ENCODE measurements around the gene ASIC2. TPM values are rescaled to one million over a fixed set of nuclear protein-coding genes. Genes with fewer than 3 reads are reported as not detected.

ASIC2 gene
- total and polyA plus RNA-seq, 7 donors, result under 0.01 to 0.60 (median 0.19) TPM; not detected in 3

DNA sequence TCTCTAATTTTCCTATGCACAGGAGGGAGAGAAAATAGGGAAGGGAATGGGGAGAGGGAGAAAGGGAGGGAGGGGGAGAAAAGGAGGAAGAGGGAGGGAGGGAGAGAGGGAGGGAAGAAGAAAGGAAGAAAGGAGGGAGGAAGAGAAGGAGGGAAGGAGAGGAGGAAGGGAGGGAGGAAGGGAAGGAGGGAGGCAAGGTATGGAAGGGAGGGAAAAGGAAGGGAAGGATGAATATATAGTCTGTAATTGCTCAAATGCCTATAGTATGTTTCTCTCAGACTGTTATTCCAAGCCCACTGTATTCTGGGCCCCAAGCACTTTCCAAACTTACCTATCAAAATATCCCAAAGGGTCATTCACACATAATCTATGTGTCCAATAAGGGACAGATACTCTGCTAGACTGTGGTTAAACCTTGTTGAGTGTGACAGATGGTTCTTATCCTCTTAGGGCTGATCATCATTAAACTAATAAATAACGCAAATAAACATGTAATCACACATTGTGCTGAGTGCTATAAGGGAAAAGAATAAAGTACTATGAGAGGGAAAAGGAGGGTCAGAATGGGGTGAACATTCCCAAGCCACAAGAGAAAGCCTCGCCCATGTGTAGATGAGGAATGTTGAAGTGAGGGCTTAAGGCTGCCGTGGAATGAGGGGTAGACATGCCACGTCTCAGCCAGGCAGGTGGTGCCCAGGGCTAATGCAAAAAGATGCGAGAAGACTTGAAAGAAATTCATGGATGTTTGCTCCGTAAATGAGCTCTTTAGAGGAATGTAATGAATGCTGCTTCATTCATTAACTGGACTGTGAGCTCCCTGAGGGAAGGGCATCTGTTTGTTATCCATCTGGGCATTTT is 30.6 kb downstream of the ASIC2 start:
- H3K9me3 ChIP-seq, result no peaks in the 10 kb centered on the region
- WGBS, 2 donors, result 77 to 86% methylated on average over 6 of the region's 6 CpGs
- no peaks in the 10 kb centered on the region for H3K4me1 ChIP-seq
- peaks cover 0 to 18% (median 0%) of the 10 kb centered on the region in 3 donors for H3K27me3 ChIP-seq
- no peaks in the 10 kb centered on the region for H3K36me3 ChIP-seq
- no peak overlapping the region for H3K4me3 ChIP-seq
- no peak overlapping the region for H3K27ac ChIP-seq
- intact Hi-C loops (cut with DNase I), result no loop called here
- DNase-seq, result no peak
- no peak for TF ChIP-seq POLR2AphosphoS5 (IDR thresholded peaks at IDR 0.05)
- no peak for TF ChIP-seq CTCF (IDR thresholded peaks at IDR 0.05)
- no peak for TF ChIP-seq EP300 (IDR thresholded peaks at IDR 0.05)
- TF ChIP-seq POLR2A (IDR thresholded peaks at IDR 0.05), result no peak

- WGBS, 2 donors, result 79 to 81% methylated on average over 10 of the region's 10 CpGs
- peaks cover 0 to 23% (median 0%) of the 10 kb centered on the region in 3 donors for H3K27me3 ChIP-seq
- TF ChIP-seq EP300 (IDR thresholded peaks at IDR 0.05) (no peak), POLR2AphosphoS5 (IDR thresholded peaks at IDR 0.05) (no peak), CTCF (IDR thresholded peaks at IDR 0.05) (no peak), POLR2A (IDR thresholded peaks at IDR 0.05) (no peak)
- no peak overlapping the region for H3K27ac ChIP-seq
- no peaks in the 10 kb centered on the region for H3K9me3 ChIP-seq
- H3K4me1 ChIP-seq, result no peaks in the 10 kb centered on the region
- H3K4me3 ChIP-seq, result no peak overlapping the region
- DNase-seq, result no peak
- intact Hi-C loops (cut with DNase I), result no loop called here
- H3K36me3 ChIP-seq, result no peaks in the 10 kb centered on the region
Observed at GRCh38 chr17:33261820-33262219, 31.3 kb downstream of the ASIC2 start.

GRCh38 chr17:33260638-33261037 is 32.5 kb downstream of the ASIC2 start:
- TF ChIP-seq EP300 (IDR thresholded peaks at IDR 0.05), result no peak
- TF ChIP-seq POLR2AphosphoS5 (IDR thresholded peaks at IDR 0.05), result no peak
- TF ChIP-seq CTCF (IDR thresholded peaks at IDR 0.05), result no peak
- TF ChIP-seq POLR2A (IDR thresholded peaks at IDR 0.05), result no peak
- Histone ChIP-seq H3K36me3 (no peaks in the 10 kb centered on the region), H3K27ac (no peak overlapping the region), H3K4me3 (no peak overlapping the region), H3K9me3 (no peaks in the 10 kb centered on the region), H3K27me3 (peaks cover 0 to 25% (median 0%) of the 10 kb centered on the region in 3 donors), H3K4me1 (no peaks in the 10 kb centered on the region)
- intact Hi-C loops (cut with DNase I), result no loop called here
- DNase-seq, result no peak
- WGBS, 2 donors, result 11 to 35% methylated on average over 10 of the region's 10 CpGs

DNA sequence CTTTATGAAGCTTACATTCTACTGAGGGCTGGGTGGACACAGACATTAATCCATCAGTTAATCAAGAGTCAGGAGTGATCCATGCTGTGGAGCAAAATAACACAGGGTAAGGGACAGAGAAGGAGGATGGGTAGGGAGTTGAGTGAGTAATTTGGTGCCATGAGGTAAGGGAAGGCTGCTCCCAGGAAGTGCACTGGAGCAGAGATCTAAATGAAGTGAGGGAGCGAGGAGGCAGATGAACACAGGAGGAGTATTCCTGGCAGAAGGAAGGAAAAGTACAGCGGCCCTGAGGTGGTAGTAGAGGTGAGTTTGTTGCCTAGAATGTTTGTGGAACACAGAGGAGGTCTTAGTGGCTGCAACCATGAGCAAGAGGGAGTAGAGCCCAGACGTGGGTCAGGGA is 34.8 kb downstream of the ASIC2 start:
- 75 to 79% methylated on average over 3 of the region's 3 CpGs for WGBS, 2 donors
- Histone ChIP-seq H3K9me3 (no peaks in the 10 kb centered on the region), H3K36me3 (no peaks in the 10 kb centered on the region), H3K27ac (no peak overlapping the region), H3K27me3 (peaks cover 0 to 27% (median 0%) of the 10 kb centered on the region in 3 donors), H3K4me1 (no peaks in the 10 kb centered on the region), H3K4me3 (no peak overlapping the region)
- intact Hi-C loops (cut with DNase I), result no loop called here
- TF ChIP-seq EP300 (IDR thresholded peaks at IDR 0.05) (no peak), CTCF (IDR thresholded peaks at IDR 0.05) (no peak)
- DNase-seq, result no peak

Data from sigmoid colon (tissue), 7 donors.